Adipose tissue (tissue), 3 donors: ENCODE data around the gene PTPRQ. TPM values are rescaled to one million over a fixed set of nuclear protein-coding genes. Genes with fewer than 3 reads are reported as not detected.

Experiments used
- H3K27ac ChIP-seq: one replicate; pipeline ENCODE4 v1.5.1; 2013; ENCODE audit warnings: low read depth, low read length
- WGBS, 3 donors: extraction: QIAGEN DNeasy Blood & Tissue Kit; methylation state at CpG; one replicate each; pipeline ENCODE4 v1.1.7; 2013; 5-methylcytosine and 5-hydroxymethylcytosine counted together
- polyA plus RNA-seq, 3 donors: library from polyadenylated mRNA; stranded (reverse); fragments of 200-250 nt; gene quantifications; one replicate each; pipeline ENCODE4 v1.2.3, GENCODE V29; 2013
- donor health status: healthy with polysubstance abuse.
- donor health status: Bipolar disorder and iron deficiency.
- donor health status: healthy.

The PTPRQ gene
- polyA plus RNA-seq, 3 donors = 0.11 to 0.40 (median 0.20) TPM

DNA sequence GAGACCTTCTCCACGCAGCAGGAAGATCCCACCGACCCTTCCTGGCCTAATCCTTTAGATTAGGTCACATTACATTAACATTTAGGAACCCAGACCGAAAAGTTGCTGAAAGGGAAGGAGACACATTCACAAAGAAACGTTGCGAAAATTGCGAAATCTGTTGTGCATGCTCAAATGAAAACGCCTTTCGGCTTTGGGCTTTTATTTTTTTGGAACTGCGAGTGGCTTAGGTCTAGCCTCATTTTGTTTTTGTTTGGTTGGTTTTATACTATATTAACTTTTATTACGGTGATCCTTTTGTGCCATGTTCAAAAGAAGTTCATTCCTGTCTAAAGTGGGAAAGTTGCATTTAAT lies 264.9 kb downstream of the PTPRQ start:
- 29 to 39% (median 38%) methylated on average over 10 of the region's 10 CpGs for WGBS, 3 donors

DNA sequence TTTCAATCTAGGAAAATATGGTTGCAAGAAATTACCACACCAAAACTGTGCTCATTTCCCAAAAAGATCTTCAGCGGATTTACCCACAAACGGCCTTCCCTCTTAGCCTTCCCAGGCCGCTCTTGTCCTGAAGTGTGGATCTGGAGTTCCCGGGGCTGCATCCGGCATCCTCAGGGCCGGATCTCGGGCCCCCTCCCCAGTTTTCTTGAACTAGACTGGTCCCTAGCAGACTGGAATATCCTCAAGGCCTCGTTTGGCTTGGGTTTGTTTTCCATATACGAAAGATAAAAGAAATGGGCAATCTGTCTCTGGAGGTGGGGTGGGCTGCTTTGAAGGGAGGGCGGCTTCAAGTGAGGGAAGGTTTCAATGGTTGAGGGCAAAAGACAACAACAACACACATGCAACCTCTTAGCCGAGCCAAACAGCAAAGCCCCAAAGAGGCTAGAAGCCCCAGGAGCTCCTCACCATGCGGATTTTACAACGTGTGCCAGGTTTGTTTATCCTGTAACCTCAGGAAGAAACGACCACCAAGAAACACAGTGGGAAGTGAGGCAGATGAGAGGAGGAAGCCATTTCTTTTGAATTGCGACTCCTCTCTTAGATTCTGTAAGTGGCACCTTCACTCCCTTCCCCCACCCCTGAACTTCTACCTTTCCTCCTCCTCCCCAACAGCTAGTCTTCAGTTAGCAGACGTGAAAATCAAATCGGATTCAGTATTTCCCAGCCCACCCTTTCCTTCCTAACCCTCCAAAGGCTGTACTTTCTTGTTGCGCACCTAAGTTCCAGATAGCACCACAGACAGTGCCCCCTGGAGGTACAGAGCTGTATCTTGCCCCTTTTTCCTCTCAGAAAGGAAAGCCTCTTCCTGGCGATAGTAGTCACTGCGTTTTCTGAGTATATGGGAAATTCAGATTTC lies 266.0 kb downstream of the PTPRQ start:
- 45 to 64% (median 63%) methylated on average over 20 of the region's 20 CpGs for WGBS, 3 donors
- H3K27ac ChIP-seq = no peak overlapping the region

More for the DNA sequence above, 264.9 kb downstream of the PTPRQ start:
- H3K27ac ChIP-seq = no peak overlapping the region

DNA sequence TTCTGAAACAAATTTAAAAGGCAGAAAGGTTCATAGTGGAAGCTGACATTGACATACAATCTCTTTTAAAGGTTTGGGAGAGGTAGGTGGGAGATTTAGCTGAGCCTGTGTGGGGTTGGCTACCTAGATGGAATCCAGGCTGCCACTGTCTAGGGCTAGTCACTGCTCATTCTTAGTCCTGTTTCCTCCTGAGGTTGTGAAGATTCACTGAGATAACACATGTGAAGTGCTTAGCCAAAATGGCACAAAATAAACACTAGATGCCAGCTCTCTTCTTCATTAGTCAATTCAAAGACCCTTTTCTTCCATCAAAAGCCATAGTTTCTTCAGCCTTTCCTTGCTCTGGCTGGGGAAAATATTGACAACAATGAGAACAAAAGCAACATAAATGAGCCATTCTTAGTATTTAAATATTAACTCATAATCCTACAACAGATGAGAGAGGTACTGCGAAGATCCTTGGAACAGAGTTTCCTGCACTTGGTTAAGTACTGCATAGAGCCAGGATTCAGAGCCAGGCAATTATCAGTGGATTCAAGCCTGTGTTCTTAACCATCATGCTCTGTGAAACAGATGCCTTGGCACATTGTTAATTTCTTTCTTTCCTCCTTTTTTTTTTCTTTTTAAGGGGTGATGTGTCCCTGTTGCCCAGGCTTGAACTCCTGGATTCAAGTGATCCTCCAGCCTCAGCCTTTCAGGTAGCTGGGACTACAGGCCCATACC lies 266.9 kb downstream of the PTPRQ start:
- no peak overlapping the region for H3K27ac ChIP-seq
- WGBS, 3 donors = 89 to 94% (median 90%) methylated on average over 1 of the region's 1 CpG

DNA sequence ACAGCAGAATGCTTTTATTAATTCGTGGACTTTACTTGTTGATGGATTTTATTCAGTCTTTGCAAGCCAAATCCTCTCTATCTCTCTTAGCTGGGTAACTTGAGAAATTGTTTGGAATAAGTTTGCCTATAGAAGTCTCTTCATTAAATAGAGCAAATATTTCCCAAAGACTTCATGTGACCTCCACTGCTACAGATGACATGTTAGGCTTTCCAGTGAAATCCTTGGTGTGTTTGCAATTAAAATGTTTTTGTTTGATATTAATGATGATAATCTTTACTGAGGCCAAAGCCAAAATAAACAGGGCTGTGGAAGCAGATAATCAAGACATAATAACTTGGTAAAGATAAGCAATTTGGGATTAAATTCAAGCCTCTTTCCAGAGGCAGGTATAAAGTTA lies 267.8 kb downstream of the PTPRQ start:
- H3K27ac ChIP-seq = no peak overlapping the region
- 62 to 74% (median 64%) methylated on average over 1 of the region's 1 CpG for WGBS, 3 donors

DNA sequence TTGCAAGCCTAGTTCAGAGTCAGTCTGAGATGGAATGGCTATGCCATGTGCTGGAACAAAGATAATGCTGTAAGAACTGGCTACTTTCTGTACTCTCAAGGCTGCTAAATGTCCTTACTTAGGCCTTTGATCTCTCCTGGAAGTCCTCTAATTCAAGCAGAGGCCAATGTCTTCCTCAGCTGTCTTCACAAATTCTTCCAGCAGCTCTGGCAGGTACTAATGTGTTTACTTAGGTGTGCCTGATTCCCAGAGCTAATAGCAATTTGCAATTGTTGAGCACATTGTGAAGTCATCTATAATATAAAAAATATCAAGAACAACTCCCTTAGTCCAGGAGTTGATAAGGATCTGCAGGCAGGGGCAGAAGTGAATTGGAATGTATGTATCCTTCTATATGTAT lies 268.8 kb downstream of the PTPRQ start:
- no peak overlapping the region for H3K27ac ChIP-seq

DNA sequence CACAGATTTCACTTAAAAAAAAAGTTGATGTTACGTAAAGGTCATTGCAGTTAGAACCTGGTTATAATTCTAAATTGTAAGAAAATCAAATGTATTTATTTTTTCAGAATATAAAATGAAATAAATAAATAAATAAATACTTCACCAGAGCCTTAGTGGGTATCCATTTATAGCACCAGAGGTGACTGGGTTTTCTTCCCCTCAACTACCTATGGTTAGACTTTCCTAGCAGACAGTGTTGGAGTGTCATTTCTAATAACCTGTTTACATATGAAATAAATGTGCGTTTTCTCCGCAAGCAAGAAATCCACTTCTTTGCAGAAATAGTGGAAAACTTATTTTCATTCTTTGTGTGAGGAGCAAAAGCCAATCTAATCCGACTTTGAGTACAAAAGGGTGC lies 269.4 kb downstream of the PTPRQ start:
- no peak overlapping the region for H3K27ac ChIP-seq
- 63 to 72% (median 63%) methylated on average over 4 of the region's 4 CpGs for WGBS, 3 donors

DNA sequence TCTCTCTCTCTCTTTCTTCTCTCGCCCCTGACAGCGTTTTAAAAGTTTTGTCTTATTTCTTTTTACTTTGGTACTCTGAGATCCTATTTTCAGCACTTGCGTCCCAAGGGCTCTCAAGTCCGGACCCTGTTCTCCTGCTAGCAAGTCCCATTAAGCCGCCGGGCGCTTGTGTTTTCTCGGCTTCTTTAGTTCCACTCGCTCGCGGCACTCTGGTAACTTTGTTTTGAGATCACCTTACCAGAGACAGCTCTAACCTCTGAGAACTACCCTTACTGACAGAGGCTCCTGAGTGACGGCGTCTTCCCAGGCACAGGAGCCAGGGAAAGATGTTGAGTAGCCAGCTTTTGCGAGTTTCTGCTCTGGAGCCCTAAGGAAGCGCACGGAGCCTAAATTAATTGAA lies 270.0 kb downstream of the PTPRQ start:
- no peak overlapping the region for H3K27ac ChIP-seq
- WGBS, 3 donors = 9 to 20% (median 17%) methylated on average over 16 of the region's 16 CpGs

DNA sequence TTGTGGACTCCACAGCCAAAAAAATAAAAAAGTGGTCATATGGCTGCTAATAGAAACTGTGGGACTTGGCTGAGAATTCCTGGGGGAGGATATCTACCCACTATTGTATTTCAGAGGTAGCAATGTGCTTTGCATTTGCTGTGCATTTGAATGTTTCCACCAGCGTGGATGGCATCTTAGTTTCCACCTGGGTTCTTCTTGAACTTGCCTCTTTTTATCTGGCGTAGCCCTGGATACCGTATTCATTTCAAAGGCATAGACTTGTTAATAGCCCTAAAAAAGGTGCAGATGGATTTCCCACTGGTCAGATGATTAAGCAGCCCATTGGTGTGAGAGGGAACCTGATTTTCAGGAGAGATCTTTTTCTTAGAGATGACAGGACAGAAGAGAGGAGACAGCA lies 270.8 kb downstream of the PTPRQ start:
- H3K27ac ChIP-seq = no peak overlapping the region
- 34 to 56% (median 48%) methylated on average over 3 of the region's 3 CpGs for WGBS, 3 donors

DNA sequence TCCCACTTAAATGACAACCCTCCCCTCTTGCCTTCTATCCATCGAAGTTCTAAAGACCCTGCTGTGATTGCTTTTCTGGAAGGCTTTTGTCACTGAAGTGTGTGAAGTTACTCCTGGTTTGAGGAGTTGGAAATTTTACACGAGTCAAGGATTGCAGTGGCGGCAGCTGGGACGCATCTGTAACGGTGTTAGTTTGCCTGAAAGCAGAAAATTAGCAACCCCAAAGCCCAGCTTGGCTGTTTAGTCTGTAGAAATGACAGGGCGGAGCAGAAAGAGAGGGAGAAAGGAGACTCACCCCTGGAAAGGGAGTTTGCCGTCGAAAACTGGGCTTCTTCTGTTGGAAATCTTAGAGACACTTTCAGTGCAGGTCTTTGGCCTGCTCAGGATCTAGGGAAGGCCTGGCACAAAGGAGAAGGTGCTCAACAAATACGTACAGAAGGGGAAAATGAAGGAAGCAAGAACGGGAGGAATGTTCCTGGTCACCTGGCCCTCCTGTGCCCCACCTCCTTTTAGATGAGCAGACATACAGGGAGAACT lies 271.7 kb downstream of the PTPRQ start:
- WGBS, 3 donors = 29 to 34% (median 33%) methylated on average over 10 of the region's 10 CpGs
- H3K27ac ChIP-seq = no peak overlapping the region

DNA sequence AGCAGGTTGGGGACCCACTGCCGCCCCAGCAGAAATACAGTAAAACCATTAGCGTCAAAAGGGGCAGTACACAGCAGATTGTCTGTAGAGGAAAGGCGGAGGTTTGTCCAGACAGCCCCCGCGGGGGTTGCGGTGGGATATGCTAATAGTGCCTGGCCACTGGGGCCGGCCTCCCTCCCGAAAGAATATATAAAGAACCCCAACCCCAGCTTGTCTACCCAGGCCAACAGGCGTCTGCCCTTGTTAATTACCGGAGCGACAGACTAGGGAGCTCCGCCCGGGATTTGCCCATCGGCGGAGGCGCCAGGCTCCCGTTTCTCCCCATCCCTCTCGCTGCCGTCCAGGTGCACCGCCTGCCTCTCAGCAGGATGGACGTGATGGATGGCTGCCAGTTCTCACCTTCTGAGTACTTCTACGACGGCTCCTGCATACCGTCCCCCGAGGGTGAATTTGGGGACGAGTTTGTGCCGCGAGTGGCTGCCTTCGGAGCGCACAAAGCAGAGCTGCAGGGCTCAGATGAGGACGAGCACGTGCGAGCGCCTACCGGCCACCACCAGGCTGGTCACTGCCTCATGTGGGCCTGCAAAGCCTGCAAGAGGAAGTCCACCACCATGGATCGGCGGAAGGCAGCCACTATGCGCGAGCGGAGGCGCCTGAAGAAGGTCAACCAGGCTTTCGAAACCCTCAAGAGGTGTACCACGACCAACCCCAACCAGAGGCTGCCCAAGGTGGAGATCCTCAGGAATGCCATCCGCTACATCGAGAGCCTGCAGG lies 272.8 kb downstream of the PTPRQ start, which contains the start of gene MYF5:
Gene MYF5, plus strand, starts transcription at position 217 of the 774 bp plus-strand sequence. Its CDS starts 152 bp downstream, at position 369.
- H3K27ac ChIP-seq = no peak within 1 kb of the TSS
- 29 to 41% (median 32%) methylated on average over 45 of the region's 45 CpGs for WGBS, 3 donors

DNA sequence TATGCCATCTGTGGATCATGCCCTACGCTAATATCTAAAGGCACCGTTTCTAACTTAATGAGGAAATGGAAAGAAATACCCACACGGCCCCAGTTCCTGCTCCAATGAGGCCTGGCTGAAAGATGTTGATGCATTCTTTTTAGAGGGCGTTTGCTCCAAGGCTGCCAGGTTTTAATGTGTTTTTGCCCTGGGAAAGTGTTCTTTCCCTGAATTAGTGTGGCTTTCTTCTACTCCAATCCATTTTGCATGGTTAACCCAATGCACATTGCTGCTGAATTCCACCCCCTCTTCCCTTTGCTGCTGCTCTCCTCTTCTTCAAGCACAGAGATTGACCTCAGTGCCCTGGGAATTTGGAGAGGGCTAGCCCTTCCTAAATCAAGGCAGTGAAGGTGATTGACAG lies 273.8 kb downstream of the PTPRQ start:
- WGBS, 3 donors = 63 to 67% (median 67%) methylated on average over 4 of the region's 4 CpGs
- no peak overlapping the region for H3K27ac ChIP-seq

DNA sequence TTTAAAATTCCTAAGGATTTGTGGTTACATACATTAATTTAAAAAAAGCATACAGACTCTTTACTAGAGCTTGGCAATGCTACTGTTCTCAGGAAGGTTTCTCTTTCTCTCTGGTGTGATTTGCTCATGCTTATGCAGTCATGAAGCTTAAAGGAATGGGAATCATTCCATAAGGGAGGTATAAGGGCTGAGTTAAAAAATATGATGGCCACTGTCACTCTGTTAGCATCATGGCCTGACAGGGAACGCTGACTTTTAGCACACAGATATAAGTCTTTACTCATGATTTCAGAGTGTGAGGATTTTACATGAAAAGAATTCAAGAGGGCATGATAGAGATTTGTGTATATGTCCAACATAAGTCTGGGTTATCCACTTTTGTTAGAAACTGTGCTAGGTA lies 276.5 kb downstream of the PTPRQ start:
- WGBS, 3 donors = 84 to 89% (median 87%) methylated on average over 1 of the region's 1 CpG
- H3K27ac ChIP-seq = no peak overlapping the region

DNA sequence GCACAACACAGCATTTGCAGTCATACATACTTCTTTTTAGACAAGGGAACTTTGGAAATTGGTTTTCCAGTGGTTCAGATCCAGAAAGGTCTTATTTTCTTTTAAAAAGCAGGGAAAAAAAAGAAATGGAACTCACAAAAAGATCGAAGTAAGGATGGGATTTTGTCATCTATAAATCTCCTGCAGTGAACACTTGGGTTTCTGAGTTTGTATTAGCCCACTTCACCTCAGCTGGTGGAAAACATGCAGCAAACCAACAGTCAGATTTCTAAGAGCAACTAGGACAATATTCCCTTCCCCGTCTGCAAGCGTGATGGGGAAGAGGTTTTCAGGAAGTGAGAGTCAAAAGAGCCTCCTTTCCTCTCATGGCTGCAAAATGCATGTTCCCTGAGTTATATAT lies 277.3 kb downstream of the PTPRQ start:
- H3K27ac ChIP-seq = no peak overlapping the region
- WGBS, 3 donors = 66 to 79% (median 78%) methylated on average over 3 of the region's 3 CpGs
